ENCODE results near the gene PDE4B.

DNA sequence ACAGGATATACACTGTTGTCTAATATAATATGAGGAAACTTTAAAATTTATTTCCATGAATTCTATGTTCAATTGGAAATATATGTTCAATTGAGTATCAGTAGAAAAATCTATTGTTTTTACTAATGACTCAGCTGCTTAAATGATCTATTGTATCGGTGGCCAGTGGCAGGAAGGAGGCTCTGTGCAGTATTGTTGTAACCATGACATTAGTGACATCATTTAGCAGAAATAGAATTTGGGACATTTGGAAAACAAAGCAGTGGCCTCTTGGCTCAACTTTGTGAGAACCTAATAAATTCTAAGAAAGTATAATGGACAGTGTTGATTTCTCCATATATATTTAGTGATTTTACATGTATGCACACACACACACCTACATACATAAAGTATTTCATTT, 257.4 kb downstream of the PDE4B start:
- TF ChIP-seq EZH2phosphoT487 (IDR thresholded peaks at IDR 0.05; ENCODE audit: borderline replicate concordance, low read length): no peak
- TF ChIP-seq, protein P1, sequence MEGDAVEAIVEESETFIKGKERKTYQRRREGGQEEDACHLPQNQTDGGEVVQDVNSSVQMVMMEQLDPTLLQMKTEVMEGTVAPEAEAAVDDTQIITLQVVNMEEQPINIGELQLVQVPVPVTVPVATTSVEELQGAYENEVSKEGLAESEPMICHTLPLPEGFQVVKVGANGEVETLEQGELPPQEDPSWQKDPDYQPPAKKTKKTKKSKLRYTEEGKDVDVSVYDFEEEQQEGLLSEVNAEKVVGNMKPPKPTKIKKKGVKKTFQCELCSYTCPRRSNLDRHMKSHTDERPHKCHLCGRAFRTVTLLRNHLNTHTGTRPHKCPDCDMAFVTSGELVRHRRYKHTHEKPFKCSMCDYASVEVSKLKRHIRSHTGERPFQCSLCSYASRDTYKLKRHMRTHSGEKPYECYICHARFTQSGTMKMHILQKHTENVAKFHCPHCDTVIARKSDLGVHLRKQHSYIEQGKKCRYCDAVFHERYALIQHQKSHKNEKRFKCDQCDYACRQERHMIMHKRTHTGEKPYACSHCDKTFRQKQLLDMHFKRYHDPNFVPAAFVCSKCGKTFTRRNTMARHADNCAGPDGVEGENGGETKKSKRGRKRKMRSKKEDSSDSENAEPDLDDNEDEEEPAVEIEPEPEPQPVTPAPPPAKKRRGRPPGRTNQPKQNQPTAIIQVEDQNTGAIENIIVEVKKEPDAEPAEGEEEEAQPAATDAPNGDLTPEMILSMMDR (conservative IDR thresholded peaks at IDR 0.05; ENCODE audit: low read depth, low read length): no peak

Data from PC-3 (cell line).